Parathyroid adenoma (tissue), 2 donors: ENCODE results near the gene CAMTA1.

Experiments used
- H2AFZ ChIP-seq: fragments of 300-600 bp; sonication (generic); one replicate; pipeline ENCODE4 v1.7.0; 2017; ENCODE audit warnings: antibody characterized with exemption, mild to moderate bottlenecking
- H3K27ac ChIP-seq: fragments of 300-600 bp; sonication (generic); one replicate; pipeline ENCODE4 v1.7.0; 2017
- H3K27me3 ChIP-seq: fragments of 300-600 bp; sonication (generic); one replicate; pipeline ENCODE4 v1.7.0; 2017; ENCODE audit warnings: low read length; ENCODE audit not compliant: control insufficient read depth, insufficient read depth
- H3K36me3 ChIP-seq: fragments of 300-600 bp; sonication (generic); one replicate; pipeline ENCODE4 v1.7.0; 2017; ENCODE audit warnings: low read length; ENCODE audit not compliant: control insufficient read depth, insufficient read depth
- H3K4me1 ChIP-seq: fragments of 300-600 bp; sonication (generic); one replicate; pipeline ENCODE4 v1.7.0; 2017; ENCODE audit warnings: control low read depth
- H3K4me2 ChIP-seq: fragments of 300-600 bp; sonication (generic); one replicate; pipeline ENCODE4 v1.7.0; 2017; ENCODE audit warnings: low read length
- H3K4me3 ChIP-seq: fragments of 300-600 bp; sonication (generic); one replicate; pipeline ENCODE4 v1.7.0; 2017; ENCODE audit warnings: low read depth, low read length
- H3K79me2 ChIP-seq: fragments of 300-600 bp; sonication (generic); one replicate; pipeline ENCODE4 v1.7.0; 2017; ENCODE audit warnings: control low read depth
- H3K9ac ChIP-seq: fragments of 300-600 bp; sonication (generic); one replicate; pipeline ENCODE4 v1.7.0; 2017; ENCODE audit warnings: mild to moderate bottlenecking
- H3K9me3 ChIP-seq: fragments of 300-600 bp; sonication (generic); one replicate; pipeline ENCODE4 v1.7.0; 2017; ENCODE audit warnings: low read length; ENCODE audit not compliant: control insufficient read depth
- CTCF ChIP-seq: fragments of 300-600 bp; sonication (generic); IDR thresholded peaks from one replicate; pipeline ENCODE4 v1.7.0; 2017; ENCODE audit warnings: antibody characterized with exemption, mild to moderate bottlenecking
- donor health status: primary hyperparathyroidism.

CAMTA1 gene

GRCh38 chr1:7566417-7567375, 781.4 kb downstream of the CAMTA1 start:
- peaks cover 8% of the 10 kb centered on the region for H3K4me1 ChIP-seq
- no peak for TF ChIP-seq CTCF
- no peak overlapping the region for H2AFZ ChIP-seq
- no peaks in the 10 kb centered on the region for H3K27me3 ChIP-seq
- H3K79me2 ChIP-seq: no peaks in the 10 kb centered on the region
- H3K9ac ChIP-seq: no peak overlapping the region
- no peak overlapping the region for H3K4me2 ChIP-seq
- no peak overlapping the region for H3K27ac ChIP-seq
- no peaks in the 10 kb centered on the region for H3K9me3 ChIP-seq
- no peaks in the 10 kb centered on the region for H3K36me3 ChIP-seq
- no peak overlapping the region for H3K4me3 ChIP-seq

GRCh38 chr1:7567376-7567775, 782.1 kb downstream of the CAMTA1 start:
- Histone ChIP-seq H3K9me3 (no peaks in the 10 kb centered on the region), H3K36me3 (no peaks in the 10 kb centered on the region), H3K4me1 (peaks cover 6% of the 10 kb centered on the region), H3K4me2 (no peak overlapping the region), H3K27ac (no peak overlapping the region), H3K27me3 (no peaks in the 10 kb centered on the region), H3K4me3 (no peak overlapping the region), H3K79me2 (no peaks in the 10 kb centered on the region), H3K9ac (no peak overlapping the region), H2AFZ (no peak overlapping the region)
- TF ChIP-seq CTCF: no peak

- H3K4me3 ChIP-seq: no peak overlapping the region
- H2AFZ ChIP-seq: no peak overlapping the region
- H3K27me3 ChIP-seq: no peaks in the 10 kb centered on the region
- TF ChIP-seq CTCF: no peak
- no peak overlapping the region for H3K4me2 ChIP-seq
- H3K9me3 ChIP-seq: no peaks in the 10 kb centered on the region
- no peak overlapping the region for H3K9ac ChIP-seq
- H3K79me2 ChIP-seq: no peaks in the 10 kb centered on the region
- H3K4me1 ChIP-seq: no peaks in the 10 kb centered on the region
- H3K36me3 ChIP-seq: no peaks in the 10 kb centered on the region
- H3K27ac ChIP-seq: no peak overlapping the region
These were observed 782.8 kb downstream of the CAMTA1 start for GRCh38 chr1:7568053-7568452.

- Histone ChIP-seq H3K4me3 (no peak overlapping the region), H3K9me3 (no peaks in the 10 kb centered on the region), H2AFZ (no peak overlapping the region), H3K36me3 (no peaks in the 10 kb centered on the region), H3K79me2 (no peaks in the 10 kb centered on the region), H3K4me2 (no peak overlapping the region), H3K27ac (no peak overlapping the region), H3K9ac (no peak overlapping the region), H3K27me3 (no peaks in the 10 kb centered on the region), H3K4me1 (no peaks in the 10 kb centered on the region)
- TF ChIP-seq CTCF: no peak
These were observed 783.8 kb downstream of the CAMTA1 start for GRCh38 chr1:7568901-7569524.
